ENCODE measurements around the gene NBPF3.

DNA sequence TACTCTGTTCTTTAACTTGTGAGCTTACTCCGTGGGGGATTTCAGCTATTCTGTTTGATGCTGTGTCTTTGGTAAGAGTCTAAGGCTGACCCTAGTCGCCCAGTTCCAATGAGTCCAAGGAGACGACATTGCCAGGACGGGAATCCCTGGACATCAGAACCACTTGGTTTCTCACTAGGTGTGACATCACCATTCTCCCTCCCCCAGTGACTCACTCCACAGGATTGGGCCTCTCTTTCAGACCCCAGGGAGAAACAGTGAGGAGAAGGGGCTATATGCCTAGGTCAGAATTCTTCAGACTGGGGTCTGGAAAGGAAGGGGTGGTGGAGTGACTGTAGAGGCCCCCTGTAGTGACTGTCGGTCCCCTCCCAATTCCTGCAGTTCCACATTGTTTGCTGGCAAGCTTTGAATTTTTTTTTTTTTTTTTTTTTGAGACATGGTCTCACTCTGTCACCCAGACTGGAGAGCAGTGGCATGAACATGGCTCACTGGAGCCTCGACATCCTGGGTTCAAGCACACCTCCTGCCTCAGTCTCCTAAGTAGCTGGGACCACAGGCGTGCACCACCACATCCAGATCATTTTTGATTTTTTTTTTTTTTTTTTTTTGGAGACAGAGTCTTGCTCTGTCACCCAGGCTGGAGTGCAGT is 90.6 kb downstream of the NBPF3 start:
- TF ChIP-seq SUZ12 (IDR thresholded peaks at IDR 0.05) (no peak), FOXM1 (IDR thresholded peaks at IDR 0.05; ENCODE audit: borderline replicate concordance) (no peak), TARDBP (IDR thresholded peaks at IDR 0.05) (no peak), SP1 (IDR thresholded peaks at IDR 0.05) (no peak), FOXK2 (IDR thresholded peaks at IDR 0.05) (no peak), ZNF384 (IDR thresholded peaks at IDR 0.05) (no peak)
